ENCODE results near the gene PVR. TPM values are rescaled to one million over a fixed set of nuclear protein-coding genes. Genes with fewer than 3 reads are reported as not detected.

Gene PVR, protein sequence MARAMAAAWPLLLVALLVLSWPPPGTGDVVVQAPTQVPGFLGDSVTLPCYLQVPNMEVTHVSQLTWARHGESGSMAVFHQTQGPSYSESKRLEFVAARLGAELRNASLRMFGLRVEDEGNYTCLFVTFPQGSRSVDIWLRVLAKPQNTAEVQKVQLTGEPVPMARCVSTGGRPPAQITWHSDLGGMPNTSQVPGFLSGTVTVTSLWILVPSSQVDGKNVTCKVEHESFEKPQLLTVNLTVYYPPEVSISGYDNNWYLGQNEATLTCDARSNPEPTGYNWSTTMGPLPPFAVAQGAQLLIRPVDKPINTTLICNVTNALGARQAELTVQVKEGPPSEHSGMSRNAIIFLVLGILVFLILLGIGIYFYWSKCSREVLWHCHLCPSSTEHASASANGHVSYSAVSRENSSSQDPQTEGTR
- total RNA-seq, result 1 to 10 TPM; 8.9 to 9.8 TPM

DNA sequence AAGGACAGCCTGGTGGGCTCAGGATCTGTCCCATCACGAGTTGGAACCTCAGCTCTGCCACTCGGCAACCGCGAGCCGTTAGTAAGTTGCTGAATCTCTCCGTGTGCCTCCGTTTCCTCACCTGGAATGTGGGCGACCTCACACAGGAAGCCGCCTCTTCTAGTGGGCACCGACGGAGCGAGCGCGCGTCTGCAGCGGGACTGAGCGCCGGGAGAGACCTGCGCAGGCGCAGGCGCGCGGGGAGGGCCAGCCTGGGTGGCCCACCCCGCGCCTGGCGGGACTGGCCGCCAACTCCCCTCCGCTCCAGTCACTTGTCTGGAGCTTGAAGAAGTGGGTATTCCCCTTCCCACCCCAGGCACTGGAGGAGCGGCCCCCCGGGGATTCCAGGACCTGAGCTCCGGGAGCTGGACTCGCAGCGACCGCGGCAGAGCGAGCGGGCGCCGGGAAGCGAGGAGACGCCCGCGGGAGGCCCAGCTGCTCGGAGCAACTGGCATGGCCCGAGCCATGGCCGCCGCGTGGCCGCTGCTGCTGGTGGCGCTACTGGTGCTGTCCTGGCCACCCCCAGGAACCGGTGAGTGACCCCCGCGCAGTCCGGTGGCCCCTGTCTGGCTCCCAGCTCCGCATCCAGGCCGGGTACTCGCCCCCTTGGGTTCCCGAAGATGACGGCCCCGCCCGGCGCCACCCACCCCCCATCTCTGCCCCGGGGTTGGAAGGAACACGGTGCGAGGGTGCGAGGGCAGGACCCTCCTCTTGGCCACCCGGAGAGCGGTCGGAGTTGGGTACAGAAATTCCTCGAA, at the start of gene PVR:
PVR (plus strand) TSS at position 306 of the 797 bp plus-strand sequence; CDS start at position 493, 187 bp downstream.
- H3K36me3 Mint-ChIP-seq (ENCODE audit: low read depth), result peaks cover 1% of the 10 kb centered on the region
- no peaks in the 10 kb centered on the region for H3K9me3 Mint-ChIP-seq
- H3K4me3 Mint-ChIP-seq, result peak within 1 kb of the TSS; percentile 82
- CTCF ChIA-PET, result interaction anchor here (0.7 to 2.0 kb wide), 2 partner anchors 13 to 73 kb away, joined by 3 to 8 read pairs; no protein-coding TSS in a partner anchor
- H3K27ac Mint-ChIP-seq, result peak within 1 kb of the TSS; percentile 71
- H3K27me3 Mint-ChIP-seq (ENCODE audit: low read depth), result peaks cover 3% of the 10 kb centered on the region
- peaks cover 2% of the 10 kb centered on the region for H3K4me1 Mint-ChIP-seq (ENCODE audit: low read depth)
- intact Hi-C loops (cut with micrococcal nuclease), result no loop called here
- DNase-seq, result peak; percentile 43

DNA sequence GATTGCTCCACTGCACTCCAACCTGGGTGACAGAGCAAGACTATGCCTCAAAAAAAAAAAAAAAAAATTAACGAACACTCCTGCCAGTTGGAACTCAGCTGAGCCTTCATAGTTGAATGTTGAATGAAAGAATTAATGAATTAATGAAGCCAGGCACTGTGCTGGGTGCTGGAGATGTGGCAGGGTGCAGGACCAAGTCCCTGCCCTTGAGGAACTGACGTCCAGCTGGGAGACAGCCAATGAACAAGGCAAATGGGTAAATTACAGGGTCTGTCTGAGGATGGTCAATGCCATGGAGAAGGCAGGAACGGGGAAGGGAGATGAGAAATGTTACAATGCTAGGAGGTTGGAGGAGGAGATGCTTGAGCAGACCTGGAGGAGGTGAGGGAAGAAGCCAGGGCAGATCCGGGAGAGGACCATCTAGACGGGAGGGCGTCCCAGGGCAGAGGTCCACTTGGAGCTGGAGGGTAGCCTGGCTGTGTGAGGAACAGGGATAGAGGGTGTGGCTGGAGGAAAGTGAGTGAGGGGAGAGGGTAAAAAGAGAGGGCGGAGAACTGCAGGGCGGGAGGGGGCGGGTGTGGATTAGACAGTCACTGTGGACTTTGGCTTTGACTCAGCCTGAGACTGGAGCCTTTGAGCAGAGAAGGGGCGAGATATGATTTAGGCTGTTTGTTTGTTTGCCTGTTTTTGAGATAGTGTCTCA, 47.1 kb upstream of the PVR start:
- Mint-ChIP-seq H3K4me1 (ENCODE audit: low read depth) (no peaks in the 10 kb centered on the region), H3K36me3 (ENCODE audit: low read depth) (no peaks in the 10 kb centered on the region), H3K4me3 (no peak overlapping the region), H3K27me3 (ENCODE audit: low read depth) (peaks cover 7% of the 10 kb centered on the region), H3K27ac (no peak overlapping the region), H3K9me3 (peaks cover 5% of the 10 kb centered on the region)
- no peak for DNase-seq
- CTCF ChIA-PET, result no interaction called here
- intact Hi-C loops (cut with micrococcal nuclease), result no loop called here

DNA sequence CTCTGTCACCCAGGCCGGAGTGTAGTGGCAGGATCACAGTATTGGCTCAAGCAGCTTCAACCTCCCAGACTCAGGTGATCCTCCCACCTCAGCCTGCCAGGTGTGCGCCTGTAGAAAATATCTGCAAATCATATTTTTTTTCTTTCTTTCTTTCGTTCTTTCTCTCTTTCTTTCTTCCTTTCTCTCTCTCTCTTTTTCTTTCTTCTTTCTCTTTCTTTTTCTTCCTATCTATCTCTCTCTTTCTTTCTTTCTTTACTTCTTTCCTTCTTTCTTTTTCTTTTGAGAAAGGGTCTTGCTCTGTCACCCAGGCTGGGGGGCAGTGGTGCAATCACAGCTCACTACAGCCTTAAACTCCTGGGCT, 46.6 kb upstream of the PVR start:
- Mint-ChIP-seq H3K27me3 (ENCODE audit: low read depth) (peaks cover 7% of the 10 kb centered on the region), H3K27ac (no peak overlapping the region), H3K4me1 (ENCODE audit: low read depth) (no peaks in the 10 kb centered on the region), H3K9me3 (peaks cover 5% of the 10 kb centered on the region), H3K36me3 (ENCODE audit: low read depth) (no peaks in the 10 kb centered on the region), H3K4me3 (no peak overlapping the region)
- no peak for DNase-seq
- intact Hi-C loops (cut with micrococcal nuclease), result no loop called here
- CTCF ChIA-PET, result no interaction called here

DNA sequence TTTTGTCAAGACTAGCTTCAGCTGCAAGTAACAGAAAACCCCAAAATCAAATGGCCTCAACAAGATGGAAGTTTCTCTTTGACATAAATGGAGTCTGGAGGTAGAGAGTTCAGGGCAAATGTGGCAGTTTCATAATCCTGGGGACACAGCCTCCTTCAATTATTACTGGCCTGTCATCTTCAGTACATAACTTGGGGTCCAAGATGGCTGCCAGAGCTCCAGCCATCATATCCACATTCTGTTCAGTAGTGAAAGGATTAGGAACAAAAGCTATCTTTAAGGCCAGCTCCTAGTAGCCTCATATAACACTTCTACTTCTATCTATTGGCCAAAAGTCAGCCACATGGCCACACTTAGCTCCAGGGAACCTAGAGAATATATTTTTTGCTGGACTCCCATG, 45.4 kb upstream of the PVR start:
- H3K9me3 Mint-ChIP-seq, result peaks cover 5% of the 10 kb centered on the region
- intact Hi-C loops (cut with micrococcal nuclease), result no loop called here
- CTCF ChIA-PET, result no interaction called here

DNA sequence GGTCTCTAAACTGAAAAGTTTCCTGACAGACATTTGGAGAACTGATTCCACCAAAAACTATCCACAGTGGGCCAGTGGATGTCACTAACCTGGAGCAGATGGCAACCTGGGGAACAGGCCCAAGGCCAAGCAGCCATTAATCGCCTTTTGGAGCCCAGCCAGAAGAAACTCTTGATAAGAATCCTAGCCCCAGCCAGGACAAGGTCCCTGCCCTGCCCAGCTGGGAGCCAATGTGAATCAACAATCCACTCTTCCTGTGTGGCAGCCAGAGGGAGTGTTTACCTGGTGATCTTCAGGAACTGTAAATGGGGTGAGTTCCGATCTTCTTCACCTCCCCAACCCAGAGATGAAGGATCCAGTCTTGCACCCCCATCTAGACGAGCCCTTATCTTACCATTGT, 44.8 kb upstream of the PVR start:
- peaks cover 7% of the 10 kb centered on the region for H3K27me3 Mint-ChIP-seq (ENCODE audit: low read depth)
- H3K9me3 Mint-ChIP-seq, result peaks cover 5% of the 10 kb centered on the region
- intact Hi-C loops (cut with micrococcal nuclease), result no loop called here
- no peak overlapping the region for H3K27ac Mint-ChIP-seq
- H3K4me1 Mint-ChIP-seq (ENCODE audit: low read depth), result no peaks in the 10 kb centered on the region
- DNase-seq, result no peak
- H3K36me3 Mint-ChIP-seq (ENCODE audit: low read depth), result no peaks in the 10 kb centered on the region
- CTCF ChIA-PET, result no interaction called here
- H3K4me3 Mint-ChIP-seq, result no peak overlapping the region

More for the DNA sequence above, 45.4 kb upstream of the PVR start:
- Mint-ChIP-seq H3K27ac (no peak overlapping the region), H3K36me3 (ENCODE audit: low read depth) (no peaks in the 10 kb centered on the region), H3K4me1 (ENCODE audit: low read depth) (no peaks in the 10 kb centered on the region), H3K27me3 (ENCODE audit: low read depth) (peaks cover 7% of the 10 kb centered on the region), H3K4me3 (no peak overlapping the region)
- DNase-seq, result no peak

DNA sequence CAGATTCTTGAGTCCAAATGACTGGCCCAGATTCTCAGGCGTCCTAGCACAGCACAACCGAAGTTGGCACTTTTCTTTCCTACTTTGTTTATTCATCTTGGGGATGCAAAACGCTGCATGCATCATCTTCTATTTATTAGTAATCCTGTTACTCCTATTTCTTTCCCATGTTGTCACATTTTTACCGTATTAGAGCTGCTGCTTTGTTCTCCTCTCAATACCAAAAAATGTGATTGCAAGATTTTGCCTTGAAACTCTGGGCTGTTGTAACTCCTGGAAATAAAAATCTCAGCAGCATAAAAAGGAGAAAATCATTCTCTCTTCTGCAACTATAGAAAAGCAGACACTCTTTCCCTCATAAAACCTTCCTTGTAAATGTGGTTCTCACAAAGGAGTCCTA, 43.2 kb upstream of the PVR start:
- H3K9me3 Mint-ChIP-seq, result peaks cover 5% of the 10 kb centered on the region
- peaks cover 7% of the 10 kb centered on the region for H3K27me3 Mint-ChIP-seq (ENCODE audit: low read depth)
- no peaks in the 10 kb centered on the region for H3K36me3 Mint-ChIP-seq (ENCODE audit: low read depth)
- CTCF ChIA-PET, result interaction anchor here (1.0 kb wide), 1 partner anchor 30 kb away, joined by 3 read pairs; no protein-coding TSS in a partner anchor
- H3K4me3 Mint-ChIP-seq, result no peak overlapping the region
- no peak for DNase-seq
- no peaks in the 10 kb centered on the region for H3K4me1 Mint-ChIP-seq (ENCODE audit: low read depth)
- intact Hi-C loops (cut with micrococcal nuclease), result no loop called here
- H3K27ac Mint-ChIP-seq, result no peak overlapping the region

DNA sequence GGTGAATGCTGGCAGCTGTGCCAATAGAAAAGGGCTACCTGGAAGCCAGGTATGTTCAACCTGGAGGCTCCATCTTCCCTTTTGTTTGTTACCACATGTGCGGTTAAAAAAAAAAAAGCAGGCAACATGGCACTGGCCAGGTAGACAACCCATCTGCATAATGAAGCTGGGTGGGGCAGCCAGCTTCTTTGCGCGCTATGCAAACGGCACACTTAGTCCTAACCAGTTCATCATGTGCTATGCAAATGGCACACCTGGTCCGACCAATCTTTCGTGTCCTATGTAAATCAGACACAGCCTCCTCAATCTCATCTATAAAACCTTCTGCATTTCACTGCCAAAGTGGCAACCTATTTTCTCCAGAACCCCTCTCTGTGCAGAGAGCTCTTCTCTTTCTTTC, 41.6 kb upstream of the PVR start:
- no peak for DNase-seq
- no peaks in the 10 kb centered on the region for H3K27me3 Mint-ChIP-seq (ENCODE audit: low read depth)
- no peaks in the 10 kb centered on the region for H3K36me3 Mint-ChIP-seq (ENCODE audit: low read depth)
- no peak overlapping the region for H3K4me3 Mint-ChIP-seq
- H3K9me3 Mint-ChIP-seq, result peaks cover 3% of the 10 kb centered on the region
- H3K4me1 Mint-ChIP-seq (ENCODE audit: low read depth), result peaks cover 6% of the 10 kb centered on the region
- intact Hi-C loops (cut with micrococcal nuclease), result no loop called here
- CTCF ChIA-PET, result interaction anchor here (0.6 to 0.9 kb wide), 2 partner anchors 12 to 899 kb away, joined by 3 to 4 read pairs; no protein-coding TSS in a partner anchor
- H3K27ac Mint-ChIP-seq, result no peak overlapping the region

DNA sequence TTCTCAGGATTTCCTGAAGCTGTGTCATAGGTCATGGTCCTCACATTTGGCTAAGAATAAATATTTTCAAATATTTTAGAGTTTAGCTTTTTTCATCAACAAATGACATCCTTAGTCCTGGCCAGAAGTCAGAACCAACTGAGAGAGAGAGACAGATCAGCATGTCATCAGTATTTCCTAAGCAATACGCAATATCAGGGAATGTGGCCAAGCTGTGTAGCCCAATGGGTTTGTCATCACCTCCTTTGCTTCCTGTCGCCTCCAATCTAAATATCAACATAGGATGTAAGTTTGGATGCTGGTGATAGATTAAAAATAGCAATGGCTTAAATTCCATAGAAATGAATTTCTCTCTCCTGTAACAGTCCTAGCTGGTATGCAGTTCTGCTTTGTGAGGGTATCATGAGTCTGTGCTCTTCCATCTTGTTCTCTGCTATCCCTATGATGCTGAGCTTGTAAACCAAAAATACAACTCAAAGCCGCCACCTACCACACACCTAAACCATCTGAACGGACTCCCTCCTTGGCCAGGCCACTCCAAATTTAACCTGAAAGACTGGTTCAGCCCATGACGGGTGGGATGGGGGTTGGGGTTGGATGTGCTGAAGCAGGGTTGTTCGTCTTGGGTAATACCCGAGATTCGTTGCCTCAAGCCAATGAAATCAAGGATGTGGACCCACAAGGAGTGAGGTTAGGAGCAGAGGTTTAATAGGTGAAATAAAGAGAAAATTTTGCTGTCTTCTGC, 40.3 kb upstream of the PVR start:
- Mint-ChIP-seq H3K27me3 (ENCODE audit: low read depth) (no peaks in the 10 kb centered on the region), H3K4me1 (ENCODE audit: low read depth) (peaks cover 16% of the 10 kb centered on the region), H3K27ac (no peak overlapping the region), H3K9me3 (no peaks in the 10 kb centered on the region), H3K4me3 (no peak overlapping the region), H3K36me3 (ENCODE audit: low read depth) (no peaks in the 10 kb centered on the region)
- CTCF ChIA-PET, result interaction anchor here (0.6 kb wide), 1 partner anchor 1178 kb away, joined by 3 read pairs; no protein-coding TSS in a partner anchor
- intact Hi-C loops (cut with micrococcal nuclease), result no loop called here
- DNase-seq, result no peak

DNA sequence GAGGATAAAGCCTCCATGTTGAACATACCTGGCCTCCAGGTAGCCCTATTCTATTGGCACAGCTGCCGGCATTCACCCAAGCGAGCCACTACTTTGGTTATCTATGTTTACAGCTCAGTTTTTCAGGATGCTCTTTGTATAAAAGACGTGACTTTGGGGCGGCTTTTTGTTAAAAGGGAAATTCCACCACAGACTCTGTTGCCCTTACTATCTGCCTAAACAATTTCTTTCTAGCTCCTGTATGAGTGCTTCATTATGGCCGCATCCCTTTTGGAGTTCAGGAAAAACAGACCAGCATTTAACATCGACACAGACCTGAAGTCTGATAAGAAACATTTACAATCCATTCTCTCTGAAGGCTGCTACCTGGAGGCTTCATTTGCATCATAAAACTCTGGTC, 39.5 kb upstream of the PVR start:
- Mint-ChIP-seq H3K9me3 (no peaks in the 10 kb centered on the region), H3K4me3 (no peak overlapping the region), H3K36me3 (ENCODE audit: low read depth) (no peaks in the 10 kb centered on the region), H3K27me3 (ENCODE audit: low read depth) (no peaks in the 10 kb centered on the region), H3K4me1 (ENCODE audit: low read depth) (peaks cover 16% of the 10 kb centered on the region), H3K27ac (no peak overlapping the region)
- intact Hi-C loops (cut with micrococcal nuclease), result no loop called here
- DNase-seq, result no peak
- CTCF ChIA-PET, result no interaction called here

DNA sequence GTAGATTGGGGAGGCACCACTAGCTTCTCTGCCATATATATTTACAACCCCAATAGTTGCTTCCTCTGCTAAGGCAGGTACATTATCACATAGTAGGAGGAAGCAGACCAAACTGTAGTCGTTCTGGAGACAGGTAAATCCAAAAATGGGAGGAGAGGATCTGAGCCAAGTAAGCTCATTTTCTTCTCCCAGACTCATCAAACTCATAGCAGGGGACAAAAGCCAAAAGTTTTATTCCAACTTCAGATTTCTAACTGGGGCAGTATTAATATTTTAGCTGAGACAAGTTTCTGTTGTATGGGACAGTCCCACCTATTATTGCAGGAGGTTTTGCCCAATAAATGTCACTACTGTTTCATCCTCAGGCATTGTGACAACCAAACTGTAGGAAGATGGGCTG, 38.2 kb upstream of the PVR start:
- no peaks in the 10 kb centered on the region for H3K27me3 Mint-ChIP-seq (ENCODE audit: low read depth)
- DNase-seq, result no peak
- H3K36me3 Mint-ChIP-seq (ENCODE audit: low read depth), result no peaks in the 10 kb centered on the region
- peaks cover 16% of the 10 kb centered on the region for H3K4me1 Mint-ChIP-seq (ENCODE audit: low read depth)
- H3K27ac Mint-ChIP-seq, result no peak overlapping the region
- no peaks in the 10 kb centered on the region for H3K9me3 Mint-ChIP-seq
- CTCF ChIA-PET, result interaction anchor here (0.8 to 1.3 kb wide), 2 partner anchors 28 to 51 kb away, joined by 3 read pairs; no protein-coding TSS in a partner anchor
- no peak overlapping the region for H3K4me3 Mint-ChIP-seq
- intact Hi-C loops (cut with micrococcal nuclease), result no loop called here

DNA sequence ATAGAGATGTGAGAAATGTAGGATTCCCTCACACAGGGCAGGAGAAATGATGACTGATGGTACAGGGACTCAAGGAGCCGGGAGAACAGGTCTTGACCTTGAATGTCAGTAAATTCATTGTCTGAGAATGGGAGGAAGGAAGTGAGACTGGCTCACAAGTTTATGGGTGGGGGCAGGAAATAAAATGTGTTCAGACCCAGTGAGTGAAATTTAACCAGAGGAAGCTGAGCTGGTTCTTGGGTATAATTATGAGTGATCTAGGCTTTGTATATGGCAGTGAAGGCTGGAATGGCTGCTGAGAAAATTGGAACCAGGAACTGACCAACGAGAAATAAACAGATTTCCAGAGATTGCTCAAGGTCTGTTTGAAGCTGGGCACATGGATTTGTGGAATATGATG, 36.7 kb upstream of the PVR start:
- Mint-ChIP-seq H3K27ac (peak overlapping the region; percentile 0), H3K4me1 (ENCODE audit: low read depth) (peaks cover 16% of the 10 kb centered on the region), H3K27me3 (ENCODE audit: low read depth) (no peaks in the 10 kb centered on the region), H3K9me3 (no peaks in the 10 kb centered on the region), H3K4me3 (no peak overlapping the region), H3K36me3 (ENCODE audit: low read depth) (no peaks in the 10 kb centered on the region)
- intact Hi-C loops (cut with micrococcal nuclease), result no loop called here
- CTCF ChIA-PET, result no interaction called here
- DNase-seq, result no peak

DNA sequence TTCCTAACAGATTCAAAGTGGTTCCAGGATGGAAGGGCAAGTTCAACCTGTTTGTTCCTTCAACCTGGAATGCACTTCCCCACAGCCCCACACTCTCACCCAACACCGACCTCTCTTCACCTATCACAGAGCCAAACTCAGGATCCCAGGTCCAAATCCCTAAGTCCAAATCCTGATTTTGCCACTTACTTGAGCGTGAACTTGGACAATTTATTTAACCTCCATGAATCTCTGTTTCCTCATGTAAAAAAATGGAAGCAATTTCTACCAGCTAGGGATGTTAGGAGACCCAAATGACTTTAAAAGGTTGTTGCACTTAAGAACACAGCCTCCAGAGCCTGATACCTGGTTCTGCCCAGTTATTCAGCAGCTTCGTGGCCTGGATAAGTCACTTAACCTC, 35.8 kb upstream of the PVR start:
- CTCF ChIA-PET, result interaction anchor here (1.4 kb wide), 1 partner anchor 37 kb away, joined by 3 read pairs; no protein-coding TSS in a partner anchor
- H3K27me3 Mint-ChIP-seq (ENCODE audit: low read depth), result no peaks in the 10 kb centered on the region
- no peak overlapping the region for H3K4me3 Mint-ChIP-seq
- DNase-seq, result no peak
- intact Hi-C loops (cut with micrococcal nuclease), result no loop called here
- H3K4me1 Mint-ChIP-seq (ENCODE audit: low read depth), result peaks cover 16% of the 10 kb centered on the region
- no peaks in the 10 kb centered on the region for H3K9me3 Mint-ChIP-seq
- no peaks in the 10 kb centered on the region for H3K36me3 Mint-ChIP-seq (ENCODE audit: low read depth)
- no peak overlapping the region for H3K27ac Mint-ChIP-seq

All from activated naive CD4-positive, alpha-beta T cell treated with anti-CD3 and anti-CD28 coated beads for 36 hours (primary cell).